NCI-H2171 (cell line): ENCODE results near the gene PAX8.
A peak's percentile ranks its signal among the peaks of the same experiment; 100 is the strongest.
"Not testable (repeated sequence)": the region's sequence is repeated elsewhere in the genome, so short reads cannot be mapped to it uniquely, and the experiment has no call there.

Experiments used
- DNase-seq: peaks from one replicate; lab custom pipeline; 2025; lab: John Stamatoyannopoulos, UW

Gene PAX8

DNA sequence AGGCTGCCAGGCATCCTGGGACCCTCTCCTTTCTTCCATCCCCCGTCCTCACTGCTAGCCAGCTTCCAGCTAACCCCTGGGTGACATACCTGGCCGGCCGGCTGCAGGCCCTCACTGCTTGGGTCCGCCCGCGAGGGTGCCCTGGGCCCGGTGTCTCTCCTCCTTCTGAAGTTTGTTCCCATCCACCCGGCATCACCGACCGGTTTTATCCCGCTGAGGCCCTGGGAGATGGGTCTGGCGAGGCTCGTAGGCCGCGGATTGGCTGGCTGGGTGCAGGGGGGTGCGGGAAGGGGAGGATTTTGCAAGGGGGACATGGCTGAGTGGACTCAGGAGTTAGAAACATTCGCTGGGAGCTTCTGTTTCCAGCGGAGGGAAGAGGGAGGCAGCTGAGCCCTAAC, at the start of gene PAX8:
Gene PAX8, minus strand, starts transcription at position 180 of the 398 bp plus-strand sequence. CDS start 527 bp downstream, outside the sequence.
- no peak for DNase-seq

GRCh38 chr2:113328043-113328442, 49.3 kb upstream of the PAX8 start:
- no peak for DNase-seq

DNA sequence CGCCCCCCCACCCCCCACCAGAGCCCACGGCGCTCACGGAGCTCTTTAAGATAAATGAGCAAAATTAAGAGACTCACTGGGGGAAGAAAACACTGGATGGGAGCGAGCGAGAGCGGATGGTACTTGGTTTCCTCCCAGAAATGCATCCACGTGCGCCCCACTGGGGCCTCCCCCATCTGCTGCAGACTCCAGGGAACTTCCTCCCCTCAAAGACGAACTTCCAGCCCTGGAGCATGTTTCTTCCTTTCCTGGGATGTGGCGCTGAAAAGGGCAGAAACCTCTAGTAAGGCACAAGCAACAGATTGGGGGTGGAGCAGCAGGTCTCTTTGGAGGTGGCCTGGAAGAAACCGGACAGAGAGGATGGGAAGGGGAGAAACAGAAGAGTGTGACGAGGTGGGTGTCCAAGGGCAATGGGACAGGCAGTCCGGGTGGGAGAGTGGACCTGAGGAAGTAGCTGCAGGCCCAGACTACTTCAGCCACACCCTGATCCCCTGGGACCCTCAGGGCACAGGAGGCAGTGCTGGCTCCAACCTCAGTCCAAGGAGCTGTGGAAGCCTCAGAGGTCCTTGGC, 46.5 kb upstream of the PAX8 start:
- DNase-seq: not testable (repeated sequence)

- DNase-seq: peak; percentile 83
These were observed 46.0 kb upstream of the PAX8 start for GRCh38 chr2:113324684-113325160.

DNA sequence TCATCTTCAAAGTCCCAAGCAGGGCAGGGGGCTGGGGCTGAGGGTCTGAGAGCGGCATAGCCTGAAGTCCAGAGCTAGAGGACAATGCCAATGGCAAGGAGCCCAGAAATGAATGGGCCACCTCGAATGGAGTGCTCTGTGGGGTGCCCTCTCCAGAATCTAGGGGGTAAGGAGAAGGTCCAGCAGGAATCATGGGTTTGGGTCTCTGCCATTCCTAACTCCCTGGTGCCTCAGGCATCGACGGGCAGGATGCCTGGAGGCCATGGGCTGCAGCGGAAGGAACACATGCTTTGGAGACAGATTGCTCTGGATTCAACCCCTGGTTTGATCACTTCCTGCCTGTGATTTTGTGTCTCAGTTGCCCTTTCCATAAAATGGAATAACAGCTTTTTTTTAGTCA, 44.4 kb upstream of the PAX8 start:
- DNase-seq: not testable (repeated sequence)

- not testable (repeated sequence) for DNase-seq
These were observed 41.4 kb upstream of the PAX8 start for GRCh38 chr2:113320106-113320505.

DNA sequence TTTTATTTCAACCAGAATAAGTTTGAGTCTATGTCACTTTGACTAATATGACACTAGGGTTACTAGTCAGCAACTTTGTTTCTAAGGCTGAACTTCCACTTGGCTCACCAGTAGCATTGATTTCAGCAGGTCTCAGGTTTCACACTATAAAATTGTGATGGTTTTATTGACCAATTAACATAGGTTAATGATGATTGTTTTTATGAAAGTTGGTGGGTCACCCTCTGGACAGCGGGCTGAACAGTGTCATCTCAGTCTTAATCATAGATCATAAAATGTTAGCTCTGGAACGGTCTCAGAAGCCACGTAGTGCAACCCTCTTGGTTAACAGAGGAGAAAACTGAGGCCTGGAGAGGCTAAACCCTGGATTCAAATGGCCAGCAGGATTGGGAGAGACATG, 40.2 kb upstream of the PAX8 start:
- not testable (repeated sequence) for DNase-seq

GRCh38 chr2:113316085-113316484, 37.4 kb upstream of the PAX8 start:
- no peak for DNase-seq

- DNase-seq: not testable (repeated sequence)
These were observed 35.9 kb upstream of the PAX8 start for GRCh38 chr2:113314663-113315062.

DNA sequence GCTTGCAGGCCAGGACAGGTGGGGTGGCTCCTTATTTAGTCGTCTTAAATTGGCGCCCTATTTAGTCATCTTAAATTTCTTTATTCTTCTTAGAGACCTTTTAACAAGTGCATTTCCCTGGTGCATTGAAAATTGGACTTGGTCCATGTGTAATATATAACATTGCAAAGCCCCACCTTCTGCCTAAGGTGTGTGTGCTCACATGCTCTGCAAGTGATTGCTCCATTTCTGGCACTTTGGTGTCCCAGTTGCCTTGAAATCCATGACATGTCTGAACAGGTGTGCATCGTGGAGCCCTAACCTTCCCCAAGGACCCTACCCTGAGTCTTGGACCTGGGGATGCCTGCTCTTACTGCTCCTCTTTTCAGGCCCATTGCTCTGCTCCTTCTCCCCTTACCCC, 35.5 kb upstream of the PAX8 start:
- DNase-seq: not testable (repeated sequence)

DNA sequence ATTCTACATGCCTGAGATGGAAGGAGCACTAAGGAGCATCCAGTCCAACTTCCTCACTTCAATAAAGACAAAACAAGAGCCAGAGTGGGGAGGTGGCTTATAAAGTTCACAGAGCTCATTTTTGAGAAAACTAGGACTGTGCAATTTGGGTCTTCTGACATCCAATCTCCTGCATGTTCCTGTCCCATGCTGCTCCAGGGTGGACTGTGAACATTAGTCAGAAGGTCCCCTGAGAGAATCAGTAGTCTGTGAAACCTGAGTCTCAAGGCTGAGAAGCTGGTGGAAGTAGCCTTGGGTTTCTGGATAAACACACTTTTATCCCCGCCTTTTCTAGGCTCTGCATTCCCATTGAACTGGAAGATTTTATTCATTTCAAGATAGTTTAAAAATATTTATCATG, 33.1 kb upstream of the PAX8 start:
- not testable (repeated sequence) for DNase-seq

- DNase-seq: not testable (repeated sequence)
These were observed 32.5 kb upstream of the PAX8 start for GRCh38 chr2:113311191-113311590.

- no peak for DNase-seq
These were observed 31.1 kb upstream of the PAX8 start for GRCh38 chr2:113309655-113310387.

- DNase-seq: not testable (repeated sequence)
These were observed 30.1 kb upstream of the PAX8 start for GRCh38 chr2:113308784-113309183.

GRCh38 chr2:113306207-113306606, 27.5 kb upstream of the PAX8 start:
- not testable (repeated sequence) for DNase-seq

GRCh38 chr2:113305749-113306148, 27.0 kb upstream of the PAX8 start:
- DNase-seq: not testable (repeated sequence)

GRCh38 chr2:113305146-113305545, 26.4 kb upstream of the PAX8 start:
- no peak for DNase-seq

GRCh38 chr2:113304702-113305101, 26.0 kb upstream of the PAX8 start:
- no peak for DNase-seq

GRCh38 chr2:113302216-113302980, 23.7 kb upstream of the PAX8 start:
- not testable (repeated sequence) for DNase-seq

- DNase-seq: no peak
These were observed 21.6 kb upstream of the PAX8 start for GRCh38 chr2:113300281-113300680.

DNA sequence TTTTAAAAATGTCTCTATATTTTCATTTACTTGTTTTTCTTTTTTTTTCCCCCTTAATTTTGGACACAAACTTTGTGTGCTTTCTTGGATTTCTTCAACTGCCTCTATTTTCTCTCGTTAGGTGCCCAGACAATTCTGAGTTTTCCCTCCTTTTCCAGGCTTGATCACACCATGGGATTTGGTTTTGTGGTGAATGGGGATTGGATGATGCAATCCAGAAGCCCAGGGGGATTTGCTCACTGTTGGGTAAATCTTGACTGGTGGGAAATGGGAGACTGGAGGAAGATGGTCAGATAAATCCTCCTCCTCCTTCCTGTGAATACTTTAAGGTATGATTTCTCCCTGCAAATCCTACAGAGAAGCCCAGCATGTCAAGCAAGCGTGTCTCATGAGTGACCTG, 19.5 kb upstream of the PAX8 start:
- no peak for DNase-seq

DNA sequence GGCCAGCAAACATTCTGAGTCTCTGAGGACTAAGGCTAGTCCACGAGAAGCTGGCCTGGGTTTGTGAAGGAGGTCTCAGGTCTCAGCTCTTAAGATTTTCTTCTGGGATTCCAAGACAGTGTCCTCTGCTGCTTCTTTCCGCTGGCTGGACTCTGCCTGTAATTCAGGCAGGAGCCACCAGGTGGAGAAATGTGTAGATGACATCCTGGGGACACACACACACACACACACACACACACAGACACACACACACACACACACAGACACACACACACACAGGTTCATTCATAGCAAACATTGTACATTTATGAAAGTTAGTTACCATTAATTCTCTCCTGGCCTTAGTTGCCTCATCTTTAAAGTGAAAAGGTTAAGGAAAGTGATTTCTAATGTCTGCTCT, 18.9 kb upstream of the PAX8 start:
- DNase-seq: not testable (repeated sequence)

DNA sequence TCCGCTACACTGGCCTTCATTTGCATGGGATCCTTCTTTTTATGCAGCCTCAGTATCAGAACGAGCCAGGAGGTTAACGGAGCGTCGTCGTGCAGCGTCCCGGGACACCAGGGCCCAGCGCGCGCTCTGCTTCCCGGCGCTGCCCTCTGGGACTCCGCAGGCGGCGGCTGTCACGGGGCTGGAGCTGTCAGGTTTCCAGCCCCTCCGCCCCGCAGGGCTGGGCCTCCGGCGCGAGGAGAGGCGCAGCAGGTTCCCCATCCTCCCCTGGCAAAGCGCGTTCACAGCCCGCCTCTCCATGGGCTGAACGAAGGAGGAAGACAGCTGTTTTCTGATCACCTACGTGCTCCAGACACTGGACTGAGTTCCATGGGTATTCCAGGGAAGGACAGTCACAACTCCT, 12.5 kb upstream of the PAX8 start:
- no peak for DNase-seq
